Omental fat pad (tissue), 4 donors: ENCODE data around the gene PTPN13. TPM values are rescaled to one million over a fixed set of nuclear protein-coding genes. Genes with fewer than 3 reads are reported as not detected.

Experiments used
- ATAC-seq: fragments of 150-250 bp; one replicate; pipeline ENCODE4 v1.9.1; 2016; ENCODE audit warnings: mild to moderate bottlenecking, moderate library complexity; ENCODE audit not compliant: low FRiP score
- DNase-seq: peaks from one replicate; pipeline ENCODE4 v3.0.0-alpha.2; 2019; ENCODE audit warnings: low spot score
- total RNA-seq, 4 donors: library from RNA; depleted of rRNA; stranded (reverse); fragments of >200 nt; gene quantifications; one replicate each; pipeline ENCODE4 v1.1.0, GENCODE V29; 2016
- TF ChIP-seq, protein P1 (sequence below), 3 donors: fragments of 450-650 bp; IDR thresholded peaks; one replicate each; pipeline ENCODE4 v1.5.1; 2016 to 2017; ENCODE audit warnings: antibody characterized with exemption in 3 of 3, mild to moderate bottlenecking in 3 of 3, moderate library complexity in 2 of 3

The PTPN13 gene
- total RNA-seq, 4 donors from 2014 or later = 23.4 to 80.1 (median 26.2) TPM

- no peak for DNase-seq
Observed at GRCh38 chr4:86846921-86847320, 252.8 kb downstream of the PTPN13 start.

GRCh38 chr4:86847571-86847970, 253.5 kb downstream of the PTPN13 start:
- DNase-seq = no peak
- TF ChIP-seq, protein P1, sequence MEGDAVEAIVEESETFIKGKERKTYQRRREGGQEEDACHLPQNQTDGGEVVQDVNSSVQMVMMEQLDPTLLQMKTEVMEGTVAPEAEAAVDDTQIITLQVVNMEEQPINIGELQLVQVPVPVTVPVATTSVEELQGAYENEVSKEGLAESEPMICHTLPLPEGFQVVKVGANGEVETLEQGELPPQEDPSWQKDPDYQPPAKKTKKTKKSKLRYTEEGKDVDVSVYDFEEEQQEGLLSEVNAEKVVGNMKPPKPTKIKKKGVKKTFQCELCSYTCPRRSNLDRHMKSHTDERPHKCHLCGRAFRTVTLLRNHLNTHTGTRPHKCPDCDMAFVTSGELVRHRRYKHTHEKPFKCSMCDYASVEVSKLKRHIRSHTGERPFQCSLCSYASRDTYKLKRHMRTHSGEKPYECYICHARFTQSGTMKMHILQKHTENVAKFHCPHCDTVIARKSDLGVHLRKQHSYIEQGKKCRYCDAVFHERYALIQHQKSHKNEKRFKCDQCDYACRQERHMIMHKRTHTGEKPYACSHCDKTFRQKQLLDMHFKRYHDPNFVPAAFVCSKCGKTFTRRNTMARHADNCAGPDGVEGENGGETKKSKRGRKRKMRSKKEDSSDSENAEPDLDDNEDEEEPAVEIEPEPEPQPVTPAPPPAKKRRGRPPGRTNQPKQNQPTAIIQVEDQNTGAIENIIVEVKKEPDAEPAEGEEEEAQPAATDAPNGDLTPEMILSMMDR (IDR thresholded peaks at IDR 0.05) = no peak
- no peak for ATAC-seq

More at GRCh38 chr4:86846921-86847320, 252.8 kb downstream of the PTPN13 start:
- no peak for ATAC-seq
- TF ChIP-seq, protein P1 (IDR thresholded peaks at IDR 0.05) = no peak

GRCh38 chr4:86848136-86848535, 254.0 kb downstream of the PTPN13 start:
- no peak for DNase-seq
- no peak for ATAC-seq
- TF ChIP-seq, protein P1 (IDR thresholded peaks at IDR 0.05) = no peak

DNA sequence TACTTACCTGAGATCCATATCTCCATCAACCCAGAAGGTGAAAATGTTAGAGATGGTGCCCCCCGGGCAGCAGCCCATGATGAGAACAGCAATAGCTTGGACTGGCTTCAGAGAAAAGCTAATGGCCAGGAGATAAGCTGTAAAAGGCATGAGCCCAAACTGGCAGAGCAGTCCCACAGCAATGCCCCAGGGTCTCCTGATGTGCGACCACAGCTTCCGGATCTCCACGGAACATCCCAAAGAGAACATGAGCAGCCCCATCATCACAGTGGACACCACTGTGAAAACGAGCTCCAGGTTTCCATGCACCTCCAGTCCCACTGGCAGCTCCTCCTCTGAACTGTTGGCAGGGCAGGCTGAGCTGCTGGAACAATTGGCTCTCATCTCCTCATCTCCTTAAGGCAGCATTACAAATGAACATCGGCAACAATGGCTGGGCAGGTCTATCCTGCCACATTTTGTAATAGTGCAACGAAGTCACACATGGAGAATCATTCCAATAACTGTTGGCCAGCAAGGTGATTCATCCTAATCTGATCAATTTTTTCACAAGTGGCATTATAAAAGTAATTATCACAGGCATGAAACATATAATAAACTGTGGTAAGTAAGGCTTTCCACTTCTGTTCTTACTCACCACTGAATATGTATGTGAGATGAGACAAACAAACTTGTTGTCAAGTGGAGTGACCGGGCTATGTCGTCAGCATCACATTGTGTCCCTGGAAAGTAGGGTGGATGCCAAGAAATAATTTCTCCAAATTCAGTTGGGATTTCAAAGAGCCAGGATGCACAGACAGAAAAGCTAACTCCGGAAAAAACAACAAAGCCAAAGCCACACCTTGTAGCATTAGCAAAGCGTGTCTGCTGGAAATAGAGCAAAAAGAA, 254.9 kb downstream of the PTPN13 start, which contains the start of gene SLC10A6:
Gene SLC10A6 (minus strand): TSS at position 653 of the 888 bp plus-strand sequence. CDS start 269 bp downstream, at position 384.
- TF ChIP-seq, protein P1 (IDR thresholded peaks at IDR 0.05) = no peak
- ATAC-seq (no peak), DNase-seq (no peak)

- no peak for ATAC-seq
- no peak for DNase-seq
- TF ChIP-seq, protein P1 (IDR thresholded peaks at IDR 0.05) = no peak
Observed at GRCh38 chr4:86853209-86853608, 259.1 kb downstream of the PTPN13 start.

DNA sequence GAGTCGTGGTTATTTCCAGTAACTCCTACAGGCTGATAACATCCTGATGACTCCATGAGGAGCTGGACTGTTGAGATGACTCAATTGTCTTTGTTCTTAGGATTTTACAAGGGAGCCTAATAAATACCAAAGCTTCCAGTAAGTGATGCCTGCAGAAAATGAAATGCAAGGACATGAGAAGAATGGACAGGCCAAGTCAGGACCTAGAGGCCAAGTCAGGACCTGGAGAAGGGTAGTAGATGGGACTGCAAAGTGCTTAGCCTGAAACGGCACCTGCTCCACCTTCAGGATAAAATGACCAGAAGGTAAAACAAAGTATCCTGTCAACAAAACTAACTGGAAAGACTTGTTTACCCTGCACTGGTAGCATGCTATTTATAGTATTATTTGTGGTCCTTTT, 261.5 kb downstream of the PTPN13 start:
- DNase-seq (no peak), ATAC-seq (no peak)
- TF ChIP-seq, protein P1 (IDR thresholded peaks at IDR 0.05) = no peak

DNA sequence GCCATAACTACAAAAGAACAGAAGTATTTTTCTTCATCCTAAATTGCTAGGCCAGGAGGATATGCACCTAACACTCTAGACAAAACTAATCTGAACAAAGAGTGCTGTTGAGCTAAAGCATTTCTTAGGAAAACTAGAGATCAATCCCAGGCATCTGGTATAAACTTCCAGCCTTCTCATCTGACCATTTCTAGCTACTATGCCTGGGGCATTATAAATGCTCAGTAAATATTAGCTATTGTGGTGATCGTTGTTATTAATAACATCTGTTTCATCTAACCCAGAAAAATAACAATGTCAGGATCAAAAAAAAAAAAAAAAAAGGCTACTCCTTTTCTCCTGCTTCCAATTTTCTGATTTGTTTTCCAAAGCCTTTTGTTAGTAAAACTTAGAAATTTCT, 262.8 kb downstream of the PTPN13 start:
- no peak for ATAC-seq

More for the DNA sequence above, 262.8 kb downstream of the PTPN13 start:
- no peak for DNase-seq
- TF ChIP-seq, protein P1 (IDR thresholded peaks at IDR 0.05) = no peak
